ENCODE data around the gene OR2M5. TPM values are rescaled to one million over a fixed set of nuclear protein-coding genes. Genes with fewer than 3 reads are reported as not detected.

OR2M5 gene, protein sequence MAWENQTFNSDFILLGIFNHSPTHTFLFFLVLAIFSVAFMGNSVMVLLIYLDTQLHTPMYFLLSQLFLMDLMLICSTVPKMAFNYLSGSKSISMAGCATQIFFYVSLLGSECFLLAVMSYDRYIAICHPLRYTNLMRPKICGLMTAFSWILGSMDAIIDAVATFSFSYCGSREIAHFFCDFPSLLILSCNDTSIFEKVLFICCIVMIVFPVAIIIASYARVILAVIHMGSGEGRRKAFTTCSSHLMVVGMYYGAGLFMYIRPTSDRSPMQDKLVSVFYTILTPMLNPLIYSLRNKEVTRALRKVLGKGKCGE
- not detected in 2 replicates for total RNA-seq (2011; cell fraction: chromatin; rRNA removed; ENCODE audit: low replicate concordance)
- not detected in 2 replicates for total RNA-seq (2011; cell fraction: nucleolus; rRNA removed)
- not detected in 2 replicates for total RNA-seq (2011; cell fraction: nucleoplasm; rRNA removed)
- total RNA-seq (2014; rRNA removed) = not detected in 2 replicates
- total RNA-seq (2014; rRNA removed; fragmentation: Illumina TruSeq; extraction: Trizol) = not detected in 2 replicates
- total RNA-seq (2015; rRNA removed; fragmentation: Illumina TruSeq; extraction: Trizol) = not detected in 2 replicates
- total RNA-seq (2021) = not detected in 2 replicates
- polyA plus RNA-seq (2011; rRNA removed) = not detected in 2 replicates
- polyA plus RNA-seq (2011; cell fraction: cytosol; rRNA removed) = not detected in 2 replicates
- polyA plus RNA-seq (2011; cell fraction: nucleus; rRNA removed) = not detected in 2 replicates
- polyA plus RNA-seq (2012) = not detected in 2 replicates
- not detected in 2 replicates for polyA plus RNA-seq (2014; fragmentation: Illumina TruSeq; extraction: Trizol)
- polyA plus RNA-seq (2014; fragmentation: Nextera tagmentation; extraction: Ambion mirVana) = not detected
- polyA plus RNA-seq (2014; rRNA removed) = not detected in 2 replicates
- polyA minus RNA-seq (2011; rRNA and poly(A)+ RNA removed) = not detected in 2 replicates
- polyA minus RNA-seq (2011; cell fraction: cytosol; rRNA and poly(A)+ RNA removed) = not detected in 2 replicates
- polyA minus RNA-seq (2011; cell fraction: nucleus; rRNA and poly(A)+ RNA removed) = not detected in 2 replicates
- Bru-seq, nascent RNA = not detected
- BruChase-seq, experiment 1, labeled RNA remaining after a 2-hour chase = not detected
- BruChase-seq, experiment 2, labeled RNA remaining after a 6-hour chase = not detected
- long read RNA-seq, experiment 1 = 0 reads
- long read RNA-seq, experiment 2 = 0 reads
- long read RNA-seq, experiment 3 = 0 reads

DNA sequence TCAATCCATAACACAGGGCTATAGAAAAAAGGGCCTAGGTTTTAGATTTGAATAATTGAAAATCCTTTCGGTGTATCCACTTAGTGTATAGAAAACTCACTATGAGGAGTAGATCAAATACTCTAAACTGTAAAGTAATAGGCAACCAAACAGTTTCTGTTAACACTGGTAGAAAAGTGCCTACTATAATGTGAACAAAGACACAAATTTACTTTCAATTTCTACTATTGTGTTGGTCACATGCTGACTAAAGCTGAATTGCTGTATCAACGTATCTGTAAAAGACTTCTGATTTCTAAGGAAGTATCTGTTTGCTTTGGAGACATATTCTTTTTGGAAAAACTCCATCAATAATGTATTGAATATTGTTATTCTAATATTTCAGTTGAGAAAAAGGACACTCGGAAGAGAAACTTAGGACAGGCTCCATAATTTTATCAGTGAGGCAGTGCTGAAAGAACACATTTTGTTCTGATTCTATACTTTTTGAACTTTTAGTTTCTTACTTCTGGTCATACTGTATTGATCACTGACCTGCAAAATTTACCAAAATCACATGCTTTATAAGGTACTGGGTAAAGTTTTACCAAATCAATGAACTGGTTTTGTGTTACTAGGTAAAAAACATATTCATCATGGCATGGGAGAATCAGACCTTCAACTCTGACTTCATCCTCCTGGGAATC is at the start of gene OR2M5:
TSS of gene OR2M5 (plus strand) at position 636 of the 686 bp plus-strand sequence. CDS start at position 636, 0 bp downstream.
- DNase-seq (ENCODE audit: extremely low read depth in 1 of 4, low spot score in 3 of 4) = no peak
- H3K9me3 ChIP-seq (replicated peaks; ENCODE audit: control insufficient read depth, insufficient read depth, low read depth, low read length) = no peaks in the 10 kb centered on the region
- TF ChIP-seq, protein P1, sequence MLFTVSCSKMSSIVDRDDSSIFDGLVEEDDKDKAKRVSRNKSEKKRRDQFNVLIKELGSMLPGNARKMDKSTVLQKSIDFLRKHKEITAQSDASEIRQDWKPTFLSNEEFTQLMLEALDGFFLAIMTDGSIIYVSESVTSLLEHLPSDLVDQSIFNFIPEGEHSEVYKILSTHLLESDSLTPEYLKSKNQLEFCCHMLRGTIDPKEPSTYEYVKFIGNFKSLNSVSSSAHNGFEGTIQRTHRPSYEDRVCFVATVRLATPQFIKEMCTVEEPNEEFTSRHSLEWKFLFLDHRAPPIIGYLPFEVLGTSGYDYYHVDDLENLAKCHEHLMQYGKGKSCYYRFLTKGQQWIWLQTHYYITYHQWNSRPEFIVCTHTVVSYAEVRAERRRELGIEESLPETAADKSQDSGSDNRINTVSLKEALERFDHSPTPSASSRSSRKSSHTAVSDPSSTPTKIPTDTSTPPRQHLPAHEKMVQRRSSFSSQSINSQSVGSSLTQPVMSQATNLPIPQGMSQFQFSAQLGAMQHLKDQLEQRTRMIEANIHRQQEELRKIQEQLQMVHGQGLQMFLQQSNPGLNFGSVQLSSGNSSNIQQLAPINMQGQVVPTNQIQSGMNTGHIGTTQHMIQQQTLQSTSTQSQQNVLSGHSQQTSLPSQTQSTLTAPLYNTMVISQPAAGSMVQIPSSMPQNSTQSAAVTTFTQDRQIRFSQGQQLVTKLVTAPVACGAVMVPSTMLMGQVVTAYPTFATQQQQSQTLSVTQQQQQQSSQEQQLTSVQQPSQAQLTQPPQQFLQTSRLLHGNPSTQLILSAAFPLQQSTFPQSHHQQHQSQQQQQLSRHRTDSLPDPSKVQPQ (CRISPR knock-in tag; IDR thresholded peaks at IDR 0.05; ENCODE audit: borderline replicate concordance) = no peak
- TF ChIP-seq, protein P2, sequence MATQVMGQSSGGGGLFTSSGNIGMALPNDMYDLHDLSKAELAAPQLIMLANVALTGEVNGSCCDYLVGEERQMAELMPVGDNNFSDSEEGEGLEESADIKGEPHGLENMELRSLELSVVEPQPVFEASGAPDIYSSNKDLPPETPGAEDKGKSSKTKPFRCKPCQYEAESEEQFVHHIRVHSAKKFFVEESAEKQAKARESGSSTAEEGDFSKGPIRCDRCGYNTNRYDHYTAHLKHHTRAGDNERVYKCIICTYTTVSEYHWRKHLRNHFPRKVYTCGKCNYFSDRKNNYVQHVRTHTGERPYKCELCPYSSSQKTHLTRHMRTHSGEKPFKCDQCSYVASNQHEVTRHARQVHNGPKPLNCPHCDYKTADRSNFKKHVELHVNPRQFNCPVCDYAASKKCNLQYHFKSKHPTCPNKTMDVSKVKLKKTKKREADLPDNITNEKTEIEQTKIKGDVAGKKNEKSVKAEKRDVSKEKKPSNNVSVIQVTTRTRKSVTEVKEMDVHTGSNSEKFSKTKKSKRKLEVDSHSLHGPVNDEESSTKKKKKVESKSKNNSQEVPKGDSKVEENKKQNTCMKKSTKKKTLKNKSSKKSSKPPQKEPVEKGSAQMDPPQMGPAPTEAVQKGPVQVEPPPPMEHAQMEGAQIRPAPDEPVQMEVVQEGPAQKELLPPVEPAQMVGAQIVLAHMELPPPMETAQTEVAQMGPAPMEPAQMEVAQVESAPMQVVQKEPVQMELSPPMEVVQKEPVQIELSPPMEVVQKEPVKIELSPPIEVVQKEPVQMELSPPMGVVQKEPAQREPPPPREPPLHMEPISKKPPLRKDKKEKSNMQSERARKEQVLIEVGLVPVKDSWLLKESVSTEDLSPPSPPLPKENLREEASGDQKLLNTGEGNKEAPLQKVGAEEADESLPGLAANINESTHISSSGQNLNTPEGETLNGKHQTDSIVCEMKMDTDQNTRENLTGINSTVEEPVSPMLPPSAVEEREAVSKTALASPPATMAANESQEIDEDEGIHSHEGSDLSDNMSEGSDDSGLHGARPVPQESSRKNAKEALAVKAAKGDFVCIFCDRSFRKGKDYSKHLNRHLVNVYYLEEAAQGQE (IDR thresholded peaks at IDR 0.05; ENCODE audit: borderline replicate concordance) = no peak
- TF ChIP-seq, protein P2 (CRISPR knock-in tag; IDR thresholded peaks at IDR 0.05; ENCODE audit: low read depth) = no peak
- TF ChIP-seq U2AF2 (optimal IDR thresholded peaks at IDR 0.05; ENCODE audit: low read depth, low read length) = no peak

More for the DNA sequence above, at the start of gene OR2M5:
- no peaks in the 10 kb centered on the region for H3K9me1 ChIP-seq (ENCODE audit: control insufficient read depth, insufficient read depth, low read length)
- no peak for ATAC-seq
- ChIA-PET POLR2A (no interaction called here), CTCF (ENCODE audit: low intra/inter-chr PET ratio) (no interaction called here)
- no peak within 1 kb of the TSS for H3K9ac ChIP-seq (ENCODE audit: insufficient read depth in 1 of 2, low read depth in 2 of 2, low read length in 2 of 2)
- in situ Hi-C loops (cut with MboI) (no loop called here), intact Hi-C loops (cut with micrococcal nuclease) (no loop called here)
- H2AFZ ChIP-seq (ENCODE audit: low read depth, low read length) = no peak within 1 kb of the TSS
- H3K36me3 ChIP-seq (ENCODE audit: control insufficient read depth, insufficient read depth, low read length) = no peaks in the 10 kb centered on the region
- 0% methylated on average over 3 of the region's 3 CpGs for WGBS (ENCODE audit: insufficient coverage, low coverage, missing lambda C conversion rate)
- FAIRE-seq = no peak
- H3K4me2 ChIP-seq (ENCODE audit: insufficient read depth, low read length) = no peak within 1 kb of the TSS
- H3K4me1 ChIP-seq (replicated peaks in 1 of 2; ENCODE audit: control insufficient read depth in 2 of 2, insufficient read depth in 2 of 2, low read length in 2 of 2) = no peaks in the 10 kb centered on the region
- H3K27ac ChIP-seq (ENCODE audit: extremely low read depth, low read depth, low read length) = no peak within 1 kb of the TSS
- BruUV-seq (replicated peaks) = no TSS peak
- H4K20me1 ChIP-seq (replicated peaks; ENCODE audit: control insufficient read depth, insufficient read depth, low read length) = no peaks in the 10 kb centered on the region
- H3K27me3 ChIP-seq (ENCODE audit: control insufficient read depth in 2 of 2, insufficient read depth in 2 of 2, low read length in 2 of 2) = no peaks in the 10 kb centered on the region
- no peaks in the 10 kb centered on the region for H3K79me2 ChIP-seq (ENCODE audit: control insufficient read depth, insufficient read depth, low read length)
- H3K4me3 ChIP-seq = no peak within 1 kb of the TSS

Measured in K562 (cell line).